Measurements from ENCODE around the gene ARHGAP6.

Gene ARHGAP6

GRCh38 chrX:11148401-11148800, 517.3 kb downstream of the ARHGAP6 start:
- no peak for TF ChIP-seq CTCF (IDR thresholded peaks at IDR 0.05; ENCODE audit: low read depth, low read length, missing control alignments)
- H3K4me3 ChIP-seq (ENCODE audit: low read depth, low read length), result no peak overlapping the region
- in situ Hi-C loops (cut with HindIII; ENCODE audit: low sequenced_read_pairs), result no loop called here
- DNase-seq (ENCODE audit: low read depth), result no peak

GRCh38 chrX:11146411-11146810, 519.3 kb downstream of the ARHGAP6 start:
- no peak for TF ChIP-seq CTCF (IDR thresholded peaks at IDR 0.05; ENCODE audit: low read depth, low read length, missing control alignments)
- in situ Hi-C loops (cut with HindIII; ENCODE audit: low sequenced_read_pairs), result no loop called here
- no peak overlapping the region for H3K4me3 ChIP-seq (ENCODE audit: low read depth, low read length)
- no peak for DNase-seq (ENCODE audit: low read depth)

- in situ Hi-C loops (cut with HindIII; ENCODE audit: low sequenced_read_pairs), result no loop called here
- peak; percentile 70 for DNase-seq (ENCODE audit: low read depth)
- TF ChIP-seq CTCF (IDR thresholded peaks at IDR 0.05; ENCODE audit: low read depth, low read length, missing control alignments), result peak; percentile 49
- H3K4me3 ChIP-seq (ENCODE audit: low read depth, low read length), result no peak overlapping the region
These were observed 521.6 kb downstream of the ARHGAP6 start for GRCh38 chrX:11143931-11144678.

- DNase-seq (ENCODE audit: low read depth), result no peak
- TF ChIP-seq CTCF (IDR thresholded peaks at IDR 0.05; ENCODE audit: low read depth, low read length, missing control alignments), result no peak
- H3K4me3 ChIP-seq (ENCODE audit: low read depth, low read length), result no peak overlapping the region
- in situ Hi-C loops (cut with HindIII; ENCODE audit: low sequenced_read_pairs), result loop anchor here (10.0 kb wide), 1 partner anchor 944 kb away; no protein-coding TSS in a partner anchor
These were observed 527.0 kb downstream of the ARHGAP6 start for GRCh38 chrX:11138498-11139390.

- in situ Hi-C loops (cut with HindIII; ENCODE audit: low sequenced_read_pairs), result loop anchor here (10.0 kb wide), 1 partner anchor 943 kb away; no protein-coding TSS in a partner anchor
- DNase-seq (ENCODE audit: low read depth), result peak; percentile 22
- peak; percentile 41 for TF ChIP-seq CTCF (IDR thresholded peaks at IDR 0.05; ENCODE audit: low read depth, low read length, missing control alignments)
- no peak overlapping the region for H3K4me3 ChIP-seq (ENCODE audit: low read depth, low read length)
These were observed 528.1 kb downstream of the ARHGAP6 start for GRCh38 chrX:11137543-11138139.

- DNase-seq (ENCODE audit: low read depth), result no peak
- TF ChIP-seq CTCF (IDR thresholded peaks at IDR 0.05; ENCODE audit: low read depth, low read length, missing control alignments), result no peak
- H3K4me3 ChIP-seq (ENCODE audit: low read depth, low read length), result no peak overlapping the region
- in situ Hi-C loops (cut with HindIII; ENCODE audit: low sequenced_read_pairs), result loop anchor here (10.0 kb wide), 1 partner anchor 941 kb away; no protein-coding TSS in a partner anchor
These were observed 530.0 kb downstream of the ARHGAP6 start for GRCh38 chrX:11135564-11136185.
